HepG2 (cell line): ENCODE measurements around the gene HPD. TPM values are rescaled to one million over a fixed set of nuclear protein-coding genes. Genes with fewer than 3 reads are reported as not detected.

ENCODE experiments used
- FOXK2 ChIP-seq: fragments of 450-650 bp; IDR thresholded peaks from 2 replicates; pipeline ENCODE4 v1.6.1; 2016
- MBNL3 ChIP-seq: fragments of 250-450 bp; sonication (Bioruptor Pico); conservative IDR thresholded peaks from 2 replicates; pipeline ENCODE4 v1.8.0; 2022; ENCODE audit warnings: mild to moderate bottlenecking, inconsistent platforms
- MEF2D ChIP-seq: sonication (generic); formaldehyde crosslinking; IDR thresholded peaks from 2 replicates; pipeline ENCODE4 v1.5.1; 2020; ENCODE audit warnings: mild to moderate bottlenecking, missing genetic modification reagents
- MTF1 ChIP-seq: sonication (generic); formaldehyde crosslinking; IDR thresholded peaks from 2 replicates; pipeline ENCODE4 v1.5.0; 2020; ENCODE audit warnings: missing genetic modification reagents
- SNAPC5 ChIP-seq: sonication (generic); formaldehyde crosslinking; IDR thresholded peaks from 2 replicates; pipeline ENCODE4 v1.8.1; 2023; ENCODE audit warnings: mild to moderate bottlenecking, missing genetic modification reagents, borderline replicate concordance
- TEAD3 ChIP-seq: optimal IDR thresholded peaks from 2 replicates; pipeline ENCODE3; 2016; ENCODE audit warnings: borderline replicate concordance
- TERF1 ChIP-seq: sonication (generic); formaldehyde crosslinking; IDR thresholded peaks from 2 replicates; pipeline ENCODE4 v1.8.0; 2022; ENCODE audit warnings: mild to moderate bottlenecking, missing genetic modification reagents, moderate library complexity
- ZBTB10 ChIP-seq: sonication (generic); formaldehyde crosslinking; IDR thresholded peaks from 2 replicates; pipeline ENCODE4 v1.4.0; 2020; ENCODE audit warnings: missing genetic modification reagents, borderline replicate concordance
- ZNF274 ChIP-seq: sonication (generic); formaldehyde crosslinking; IDR thresholded peaks from 2 replicates; pipeline ENCODE4 v1.5.1; 2020; ENCODE audit warnings: mild to moderate bottlenecking, missing genetic modification reagents
- ZNF3 ChIP-seq: IDR thresholded peaks from 2 replicates; pipeline ENCODE4 v1.7.0; 2017; ENCODE audit warnings: inconsistent platforms
- ZNF605 ChIP-seq: sonication (generic); formaldehyde crosslinking; IDR thresholded peaks from 2 replicates; pipeline ENCODE4 v1.8.0; 2022; ENCODE audit warnings: mild to moderate bottlenecking, missing genetic modification reagents
- ZNF770 ChIP-seq: sonication (generic); formaldehyde crosslinking; IDR thresholded peaks from 2 replicates; pipeline ENCODE4 v1.5.0; 2020; ENCODE audit warnings: mild to moderate bottlenecking, missing genetic modification reagents
- polyA plus RNA-seq, 8 experiments: library from polyadenylated mRNA; depleted of rRNA in 3 of 8; stranded (reverse) in 7 of 8; unstranded in 1 of 8; fragments of >200 nt; fragmentation: Illumina TruSeq in 4 of 8; extraction: Trizol in 4 of 8; gene quantifications; 2 replicates each; pipeline versions ENCODE4 v1.2.1 to v1.2.3, GENCODE V29; 2011 to 2016; ENCODE audit warnings: low read depth in 4 of 8, missing spikeins in 1 of 8, mixed read lengths in 1 of 8; ENCODE audit not compliant: insufficient read depth in 1 of 8
- total RNA-seq, 5 experiments: library from RNA; depleted of rRNA; stranded (reverse); fragments of >200 nt; fragmentation: Illumina TruSeq; extraction: Trizol; gene quantifications; 2 replicates each; pipeline ENCODE4 v1.2.3, GENCODE V29; 2016; ENCODE audit warnings: low read depth in 1 of 5
- TF ChIP-seq, protein P1 (sequence below): sonication (generic); formaldehyde crosslinking; IDR thresholded peaks from 2 replicates; pipeline ENCODE4 v1.4.0; 2020; ENCODE audit warnings: mild to moderate bottlenecking, missing genetic modification reagents
- TF ChIP-seq, protein P2 (sequence below): sonication (generic); formaldehyde crosslinking; IDR thresholded peaks from 2 replicates; pipeline ENCODE4 v1.8.0; 2022; ENCODE audit warnings: mild to moderate bottlenecking, missing genetic modification reagents; ENCODE audit not compliant: insufficient replicate concordance
- TF ChIP-seq, protein P3 (sequence below): sonication (generic); formaldehyde crosslinking; IDR thresholded peaks from 2 replicates; pipeline ENCODE4 v1.5.1; 2020; ENCODE audit warnings: mild to moderate bottlenecking, missing genetic modification reagents

The HPD gene
- total and polyA plus RNA-seq, 2 of the 13 experiments (the other 11 are each of a cell fraction or from before 2014, with no cell fraction given) = 120 to 195 TPM

GRCh38 chr12:121795034-121795968 is 63.4 kb downstream of the HPD start (continued):
- TF ChIP-seq ZBTB10 (CRISPR knock-in tag) = peak; percentile 93
- TF ChIP-seq ZNF605 (CRISPR knock-in tag) = peak; percentile 60; the same call in 1 of the 2 replicates
- TF ChIP-seq MBNL3 (CRISPR knock-in tag) = no peak
- TF ChIP-seq ZNF274 (CRISPR knock-in tag) = no peak
- TF ChIP-seq ZNF3 (CRISPR knock-in tag) = no peak
- no peak for TF ChIP-seq TERF1 (CRISPR knock-in tag)
- TF ChIP-seq SNAPC5 (CRISPR knock-in tag) = no peak
- TF ChIP-seq, protein P1, sequence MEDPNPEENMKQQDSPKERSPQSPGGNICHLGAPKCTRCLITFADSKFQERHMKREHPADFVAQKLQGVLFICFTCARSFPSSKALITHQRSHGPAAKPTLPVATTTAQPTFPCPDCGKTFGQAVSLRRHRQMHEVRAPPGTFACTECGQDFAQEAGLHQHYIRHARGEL (CRISPR knock-in tag) = no peak
- no peak for TF ChIP-seq FOXK2
- TF ChIP-seq MTF1 = no peak
- TF ChIP-seq MEF2D (CRISPR knock-in tag) = no peak
- TF ChIP-seq, protein P2, sequence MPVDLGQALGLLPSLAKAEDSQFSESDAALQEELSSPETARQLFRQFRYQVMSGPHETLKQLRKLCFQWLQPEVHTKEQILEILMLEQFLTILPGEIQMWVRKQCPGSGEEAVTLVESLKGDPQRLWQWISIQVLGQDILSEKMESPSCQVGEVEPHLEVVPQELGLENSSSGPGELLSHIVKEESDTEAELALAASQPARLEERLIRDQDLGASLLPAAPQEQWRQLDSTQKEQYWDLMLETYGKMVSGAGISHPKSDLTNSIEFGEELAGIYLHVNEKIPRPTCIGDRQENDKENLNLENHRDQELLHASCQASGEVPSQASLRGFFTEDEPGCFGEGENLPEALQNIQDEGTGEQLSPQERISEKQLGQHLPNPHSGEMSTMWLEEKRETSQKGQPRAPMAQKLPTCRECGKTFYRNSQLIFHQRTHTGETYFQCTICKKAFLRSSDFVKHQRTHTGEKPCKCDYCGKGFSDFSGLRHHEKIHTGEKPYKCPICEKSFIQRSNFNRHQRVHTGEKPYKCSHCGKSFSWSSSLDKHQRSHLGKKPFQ = peak; percentile 42
- TF ChIP-seq ZNF770 (CRISPR knock-in tag) = peak; percentile 93
- peak; percentile 51 for TF ChIP-seq TEAD3
- TF ChIP-seq, protein P3, sequence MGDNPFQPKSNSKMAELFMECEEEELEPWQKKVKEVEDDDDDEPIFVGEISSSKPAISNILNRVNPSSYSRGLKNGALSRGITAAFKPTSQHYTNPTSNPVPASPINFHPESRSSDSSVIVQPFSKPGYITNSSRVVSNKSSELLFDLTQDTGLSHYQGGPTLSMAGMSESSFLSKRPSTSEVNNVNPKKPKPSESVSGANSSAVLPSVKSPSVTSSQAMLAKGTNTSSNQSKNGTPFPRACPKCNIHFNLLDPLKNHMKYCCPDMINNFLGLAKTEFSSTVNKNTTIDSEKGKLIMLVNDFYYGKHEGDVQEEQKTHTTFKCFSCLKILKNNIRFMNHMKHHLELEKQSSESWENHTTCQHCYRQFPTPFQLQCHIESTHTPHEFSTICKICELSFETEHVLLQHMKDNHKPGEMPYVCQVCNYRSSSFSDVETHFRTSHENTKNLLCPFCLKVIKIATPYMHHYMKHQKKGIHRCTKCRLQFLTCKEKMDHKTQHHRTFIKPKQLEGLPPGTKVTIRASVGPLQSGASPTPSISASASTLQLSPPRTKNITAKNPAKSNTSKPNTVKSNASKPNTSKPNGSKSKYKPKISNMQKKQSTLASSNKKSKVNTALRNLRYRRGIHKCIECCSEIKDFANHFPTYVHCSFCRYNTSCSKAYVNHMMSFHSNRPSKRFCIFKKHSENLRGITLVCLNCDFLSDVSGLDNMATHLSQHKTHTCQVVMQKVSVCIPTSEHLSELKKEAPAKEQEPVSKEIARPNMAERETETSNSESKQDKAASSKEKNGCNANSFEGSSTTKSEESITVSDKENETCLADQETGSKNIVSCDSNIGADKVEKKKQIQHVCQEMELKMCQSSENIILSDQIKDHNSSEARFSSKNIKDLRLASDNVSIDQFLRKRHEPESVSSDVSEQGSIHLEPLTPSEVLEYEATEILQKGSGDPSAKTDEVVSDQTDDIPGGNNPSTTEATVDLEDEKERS (CRISPR knock-in tag) = no peak
